GM12878 (cell line): ENCODE measurements around the gene TBXA2R. TPM values are rescaled to one million over a fixed set of nuclear protein-coding genes. Genes with fewer than 3 reads are reported as not detected.

ENCODE experiments used
- ATAC-seq: fragments of 200-7000 bp; cut with Tn5 transposase; 3 replicates; pipeline ENCODE4 v1.9.1; 2020; ENCODE audit warnings: mild to moderate bottlenecking, moderate library complexity
- BruUV-seq: library from RNA; stranded (reverse); fragments of 400-500 nt; replicated peaks from 2 replicates; lab custom pipeline; 2021; lab: Mats Ljungman, UMichigan
- CTCF ChIA-PET: fragments of 300-600 bp; sonication (Branson Sonifier 250); formaldehyde crosslinking; extraction: SDS; loops from one replicate; lab custom pipeline; 2021; ENCODE audit warnings: inconsistent platforms; lab: Yijun Ruan, JAX
- POLR2A ChIA-PET: fragments of 350-600 bp; formaldehyde crosslinking; extraction: SDS; loops from one replicate; lab custom pipeline; 2021; ENCODE audit warnings: inconsistent platforms; lab: Charles Lee
- RAD21 ChIA-PET: fragments of 300-600 bp; sonication (Branson Sonifier 250); formaldehyde crosslinking; loops from one replicate; lab custom pipeline; 2023; ENCODE audit warnings: antibody characterized with exemption; ENCODE audit not compliant: unreplicated experiment; lab: Charles Lee
- SMC1A ChIA-PET: fragments of 300-600 bp; sonication (Branson Sonifier 250); formaldehyde crosslinking; loops from one replicate; lab custom pipeline; 2023; ENCODE audit not compliant: unreplicated experiment, uncharacterized antibody; lab: Charles Lee
- DNase-seq: peaks from one replicate; pipeline ENCODE4 v3.0.0-alpha.2; 2011; ENCODE audit warnings: low read depth, low spot score
- FAIRE-seq: peaks from 3 replicates; lab custom pipeline; 2011; peaks lifted over from hg19 to GRCh38; lab: Jason Lieb, UNC
- H2AFZ ChIP-seq: 2 replicates; pipeline ENCODE4 v1.6.0; 2011; ENCODE audit warnings: low read depth, low read length, control low read depth; ENCODE audit not compliant: control insufficient read depth
- H3K27ac ChIP-seq: 2 replicates; pipeline ENCODE4 v1.5.1; 2011; ENCODE audit warnings: control low read depth; ENCODE audit not compliant: control insufficient read depth, insufficient read depth
- H3K27me3 ChIP-seq, 2 experiments: replicated peaks in 1 of 2; 2 replicates each; pipeline versions ENCODE4 v1.6.0 to v1.6.1; 2011; ENCODE audit warnings: low read length in 1 of 2; ENCODE audit not compliant: control insufficient read depth in 2 of 2, insufficient read depth in 2 of 2
- H3K36me3 ChIP-seq, 2 experiments: 2 replicates each; pipeline ENCODE4 v1.5.1; 2011; ENCODE audit warnings: low read length in 1 of 2; ENCODE audit not compliant: control insufficient read depth in 2 of 2, insufficient read depth in 2 of 2
- H3K4me1 ChIP-seq: 2 replicates; pipeline ENCODE4 v1.6.1; 2011; ENCODE audit warnings: mild to moderate bottlenecking, low read length, moderate library complexity, mixed read lengths; ENCODE audit not compliant: control insufficient read depth, insufficient read depth
- H3K4me2 ChIP-seq: 2 replicates; pipeline ENCODE4 v1.6.0; 2011; ENCODE audit warnings: control low read depth; ENCODE audit not compliant: control insufficient read depth, insufficient read depth
- H3K4me3 ChIP-seq: fragments of 200-600 bp; sonication (generic); 2 replicates; pipeline ENCODE4 v1.5.1; 2016
- H3K79me2 ChIP-seq: 2 replicates; pipeline ENCODE4 v1.6.0; 2011; ENCODE audit warnings: low read length; ENCODE audit not compliant: control insufficient read depth, insufficient read depth
- H3K9ac ChIP-seq: 2 replicates; pipeline ENCODE4 v1.8.0; 2011; ENCODE audit warnings: low read length, control low read depth, mixed read lengths; ENCODE audit not compliant: control insufficient read depth, insufficient read depth
- H3K9me3 ChIP-seq: replicated peaks from 3 replicates; pipeline ENCODE4 v1.5.1; 2011; ENCODE audit warnings: mild to moderate bottlenecking, low read length; ENCODE audit not compliant: control insufficient read depth, insufficient read depth
- H4K20me1 ChIP-seq: 2 replicates; pipeline ENCODE4 v1.6.0; 2011; ENCODE audit not compliant: control insufficient read depth, insufficient read depth
- BMI1 ChIP-seq: fragments of 450-650 bp; IDR thresholded peaks from 2 replicates; pipeline ENCODE4 v1.6.1; 2016; ENCODE audit warnings: mild to moderate bottlenecking, moderate library complexity, borderline replicate concordance
- CEBPB ChIP-seq, 2 experiments: fragments of 150-350 bp in 1 of 2; IDR thresholded peaks; 2 replicates each; pipeline ENCODE4 v1.6.1; 2012 to 2014; ENCODE audit warnings: low read depth in 2 of 2, low read length in 2 of 2, borderline replicate concordance in 1 of 2, inconsistent platforms in 1 of 2
- FOXK2 ChIP-seq: fragments of 450-650 bp; IDR thresholded peaks from 2 replicates; pipeline ENCODE4 v1.6.1; 2017; ENCODE audit warnings: mild to moderate bottlenecking, moderate library complexity
- HDAC6 ChIP-seq: fragments of 200-600 bp; sonication (generic); IDR thresholded peaks from one replicate; pipeline ENCODE4 v1.8.0; 2017; ENCODE audit warnings: antibody characterized with exemption; ENCODE audit not compliant: unreplicated experiment
- REST ChIP-seq: IDR thresholded peaks from 2 replicates; pipeline ENCODE4 v1.6.1; 2012; ENCODE audit warnings: mild to moderate bottlenecking, low read depth, low read length
- SMAD5 ChIP-seq: IDR thresholded peaks from 2 replicates; pipeline ENCODE4 v1.6.1; 2016; ENCODE audit warnings: antibody characterized with exemption, low read depth
- YBX1 ChIP-seq: fragments of 450-650 bp; IDR thresholded peaks from 2 replicates; pipeline ENCODE4 v1.6.1; 2016; ENCODE audit warnings: antibody characterized with exemption
- ZNF207 ChIP-seq: fragments of 450-650 bp; IDR thresholded peaks from 2 replicates; pipeline ENCODE4 v1.6.1; 2014; ENCODE audit warnings: antibody characterized with exemption, mild to moderate bottlenecking, borderline replicate concordance
- WGBS: methylation state at CpG from one replicate; pipeline ENCODE4 v1.1.6; 2016; ENCODE audit warnings: low lambda C conversion rate; ENCODE audit not compliant: insufficient replicate concordance, insufficient coverage; ENCODE audit errors: missing lambda C conversion rate; 5-methylcytosine and 5-hydroxymethylcytosine counted together
- in situ Hi-C: fragments of 300-500 bp; cut with MboI; formaldehyde crosslinking; loops from 9 replicates; pipeline ENCODE4 v1.14.3; 2018; ENCODE audit warnings: mixed read lengths
- intact Hi-C: fragments of 100-400 bp; cut with micrococcal nuclease; formaldehyde crosslinking; loops from one replicate; pipeline ENCODE4 v1.14.2; 2022; ENCODE audit not compliant: unreplicated experiment
- polyA plus RNA-seq, 11 experiments: library from polyadenylated mRNA; depleted of rRNA in 4 of 11; unstranded in 6 of 11; stranded (reverse) in 5 of 11; fragments of >200 nt; fragmentation: Nextera tagmentation in 4 of 11; fragmentation: Illumina TruSeq in 1 of 11; extraction: Ambion mirVana in 4 of 11; extraction: Trizol in 1 of 11; gene quantifications; 1 replicate in 1 of 11; 2 replicates in 10 of 11; pipeline versions ENCODE4 v1.2.1 to v1.2.3, GENCODE V29; 2011 to 2016; ENCODE audit warnings: inconsistent platforms in 2 of 11, missing spikeins in 2 of 11, low read depth in 1 of 11
- total RNA-seq, 4 experiments: library from RNA; depleted of rRNA in 3 of 4; stranded (reverse); fragments of >200 nt in 3 of 4; fragmentation: Illumina TruSeq in 1 of 4; extraction: Trizol in 1 of 4; gene quantifications; 2 replicates each; pipeline versions ENCODE4 v1.2.1 to v1.2.3, GENCODE V29; 2013 to 2021
- TF ChIP-seq, protein P1 (sequence below): fragments of 450-650 bp; IDR thresholded peaks from 2 replicates; pipeline ENCODE4 v1.6.1; 2017; ENCODE audit warnings: mild to moderate bottlenecking

Gene TBXA2R
- total and polyA plus RNA-seq, 10 of the 15 experiments (the other 5 are each of a cell fraction or from before 2014, with no cell fraction given): 0.03 TPM; not detected in 8

DNA sequence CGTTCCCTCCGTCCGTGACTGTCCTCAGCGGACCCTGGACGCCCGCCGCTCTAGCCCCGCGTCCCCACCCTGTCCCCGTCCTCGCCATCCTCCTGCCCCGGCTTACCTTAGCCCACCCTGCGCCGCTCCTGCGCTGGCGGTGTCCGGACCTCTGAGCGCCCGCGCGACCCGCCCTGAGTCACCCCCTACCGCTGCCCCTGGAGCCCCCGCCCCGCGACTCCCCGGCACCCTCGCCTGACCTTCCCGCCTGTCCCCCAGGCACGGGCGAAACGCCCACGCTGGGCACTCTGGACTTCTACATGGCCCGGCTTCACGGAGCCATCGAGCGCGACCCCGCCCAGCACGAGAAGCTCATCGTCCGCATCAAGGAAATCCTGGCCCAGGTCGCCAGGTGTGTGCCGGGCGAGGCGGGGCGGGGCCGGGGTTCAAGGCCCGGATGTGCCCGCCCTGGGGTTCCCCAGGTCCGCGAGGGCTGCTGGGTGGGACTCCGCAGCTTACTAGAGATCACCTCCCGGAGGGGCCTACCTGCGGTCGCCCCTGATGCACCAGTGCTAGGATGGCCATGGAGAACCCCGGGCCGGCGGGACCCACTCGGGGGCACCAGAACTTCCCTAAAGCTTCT, 28.8 kb downstream of the TBXA2R start:
- Histone ChIP-seq H3K4me1 (no peaks in the 10 kb centered on the region), H3K9ac (no peak overlapping the region), H3K79me2 (peaks cover 3% of the 10 kb centered on the region), H3K36me3 (no peaks in the 10 kb centered on the region; a peak in 2 of 4 replicates), H3K27me3 (no peaks in the 10 kb centered on the region), H2AFZ (no peak overlapping the region), H4K20me1 (no peaks in the 10 kb centered on the region), H3K9me3 (no peaks in the 10 kb centered on the region), H3K4me2 (no peak overlapping the region), H3K4me3 (no peak overlapping the region), H3K27ac (no peak overlapping the region)
- ChIA-PET SMC1A (no interaction called here), RAD21 (no interaction called here), CTCF (no interaction called here), POLR2A (no interaction called here)
- 93% methylated on average over 19 of the region's 60 CpGs for WGBS
- intact Hi-C loops: no loop called here
- no TSS peak for BruUV-seq
- TF ChIP-seq ZNF207 (no peak), YBX1 (no peak), FOXK2 (no peak), HDAC6 (no peak), SMAD5 (no peak), REST (no peak), BMI1 (no peak), CEBPB (IDR thresholded peaks at IDR 0.05; ENCODE audit: borderline replicate concordance in 1 of 2, low read depth in 2 of 2, low read length in 2 of 2) (no peak)
- TF ChIP-seq, protein P1, sequence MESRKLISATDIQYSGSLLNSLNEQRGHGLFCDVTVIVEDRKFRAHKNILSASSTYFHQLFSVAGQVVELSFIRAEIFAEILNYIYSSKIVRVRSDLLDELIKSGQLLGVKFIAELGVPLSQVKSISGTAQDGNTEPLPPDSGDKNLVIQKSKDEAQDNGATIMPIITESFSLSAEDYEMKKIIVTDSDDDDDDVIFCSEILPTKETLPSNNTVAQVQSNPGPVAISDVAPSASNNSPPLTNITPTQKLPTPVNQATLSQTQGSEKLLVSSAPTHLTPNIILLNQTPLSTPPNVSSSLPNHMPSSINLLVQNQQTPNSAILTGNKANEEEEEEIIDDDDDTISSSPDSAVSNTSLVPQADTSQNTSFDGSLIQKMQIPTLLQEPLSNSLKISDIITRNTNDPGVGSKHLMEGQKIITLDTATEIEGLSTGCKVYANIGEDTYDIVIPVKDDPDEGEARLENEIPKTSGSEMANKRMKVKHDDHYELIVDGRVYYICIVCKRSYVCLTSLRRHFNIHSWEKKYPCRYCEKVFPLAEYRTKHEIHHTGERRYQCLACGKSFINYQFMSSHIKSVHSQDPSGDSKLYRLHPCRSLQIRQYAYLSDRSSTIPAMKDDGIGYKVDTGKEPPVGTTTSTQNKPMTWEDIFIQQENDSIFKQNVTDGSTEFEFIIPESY: no peak
- DNase-seq: no peak
- no peak for ATAC-seq
- in situ Hi-C loops: no loop called here
- no peak for FAIRE-seq
